HepG2 (cell line): ENCODE results near the gene METTL23. TPM values are rescaled to one million over a fixed set of nuclear protein-coding genes. Genes with fewer than 3 reads are reported as not detected.

Experiments
- ATF6 ChIP-seq: sonication (generic); formaldehyde crosslinking; conservative IDR thresholded peaks from 2 replicates; pipeline ENCODE4 v1.4.0; 2020; ENCODE audit warnings: missing genetic modification reagents
- CBX2 ChIP-seq, 2 experiments: fragments of 200-600 bp in 1 of 2; sonication (generic); formaldehyde crosslinking in 1 of 2; IDR thresholded peaks; 2 replicates each; pipeline versions ENCODE4 v1.7.0 to v1.8.1; 2018 to 2022; ENCODE audit warnings: low read depth in 2 of 2, low read length in 1 of 2, mild to moderate bottlenecking in 1 of 2, missing genetic modification reagents in 1 of 2
- ELF1 ChIP-seq: sonication (generic); formaldehyde crosslinking; IDR thresholded peaks from 2 replicates; pipeline ENCODE4 v1.4.0; 2020; ENCODE audit warnings: missing genetic modification reagents
- NBN ChIP-seq: fragments of 450-650 bp; conservative IDR thresholded peaks from 2 replicates; pipeline ENCODE4 v1.6.1; 2017
- RBFOX2 ChIP-seq: fragments of 200-400 bp; formaldehyde crosslinking; IDR thresholded peaks from 2 replicates; pipeline ENCODE4 v1.6.1; 2017; ENCODE audit warnings: low read depth, mild to moderate bottlenecking, low read length
- REL ChIP-seq: sonication (generic); formaldehyde crosslinking; conservative IDR thresholded peaks from 2 replicates; pipeline ENCODE4 v1.8.0; 2022; ENCODE audit warnings: mild to moderate bottlenecking, missing genetic modification reagents, moderate library complexity
- USF2 ChIP-seq, 2 experiments: sonication (generic) in 1 of 2; formaldehyde crosslinking in 1 of 2; IDR thresholded peaks; 2 replicates each; pipeline versions ENCODE4 v1.5.1 to v1.6.1; 2011 to 2020; ENCODE audit warnings: borderline replicate concordance in 1 of 2, low read depth in 1 of 2, low read length in 1 of 2, mild to moderate bottlenecking in 1 of 2, missing genetic modification reagents in 1 of 2, moderate library complexity in 1 of 2
- ZNF605 ChIP-seq: sonication (generic); formaldehyde crosslinking; IDR thresholded peaks from 2 replicates; pipeline ENCODE4 v1.8.0; 2022; ENCODE audit warnings: mild to moderate bottlenecking, missing genetic modification reagents
- ZNF687 ChIP-seq: sonication (generic); formaldehyde crosslinking; IDR thresholded peaks from 2 replicates; pipeline ENCODE4 v1.5.1; 2020; ENCODE audit warnings: mild to moderate bottlenecking, missing genetic modification reagents, moderate library complexity
- ZNF7 ChIP-seq: IDR thresholded peaks from 2 replicates; pipeline ENCODE4 v1.6.1; 2016; ENCODE audit warnings: missing biosample characterization, missing genetic modification reagents
- ZZZ3 ChIP-seq: sonication (generic); formaldehyde crosslinking; IDR thresholded peaks from 2 replicates; pipeline ENCODE4 v1.4.0; 2020; ENCODE audit warnings: missing genetic modification reagents, mild to moderate bottlenecking, borderline replicate concordance
- polyA plus RNA-seq, 8 experiments: library from polyadenylated mRNA; depleted of rRNA in 3 of 8; stranded (reverse) in 7 of 8; unstranded in 1 of 8; fragments of >200 nt; fragmentation: Illumina TruSeq in 4 of 8; extraction: Trizol in 4 of 8; gene quantifications; 2 replicates each; pipeline versions ENCODE4 v1.2.1 to v1.2.3, GENCODE V29; 2011 to 2016; ENCODE audit warnings: low read depth in 4 of 8, missing spikeins in 1 of 8, mixed read lengths in 1 of 8; ENCODE audit not compliant: insufficient read depth in 1 of 8
- total RNA-seq, 5 experiments: library from RNA; depleted of rRNA; stranded (reverse); fragments of >200 nt; fragmentation: Illumina TruSeq; extraction: Trizol; gene quantifications; 2 replicates each; pipeline ENCODE4 v1.2.3, GENCODE V29; 2016; ENCODE audit warnings: low read depth in 1 of 5
- TF ChIP-seq, protein P1 (sequence below): sonication (generic); formaldehyde crosslinking; IDR thresholded peaks from 2 replicates; pipeline ENCODE4 v1.5.0; 2020; ENCODE audit warnings: mild to moderate bottlenecking, missing genetic modification reagents
- TF ChIP-seq, protein P2 (sequence below): sonication (generic); formaldehyde crosslinking; IDR thresholded peaks from 2 replicates; pipeline ENCODE4 v1.5.0; 2020; ENCODE audit warnings: mild to moderate bottlenecking, missing genetic modification reagents

The METTL23 gene
- total and polyA plus RNA-seq, 2 of the 13 experiments (the other 11 are each of a cell fraction or from before 2014, with no cell fraction given), result 39.9 to 104 TPM

DNA sequence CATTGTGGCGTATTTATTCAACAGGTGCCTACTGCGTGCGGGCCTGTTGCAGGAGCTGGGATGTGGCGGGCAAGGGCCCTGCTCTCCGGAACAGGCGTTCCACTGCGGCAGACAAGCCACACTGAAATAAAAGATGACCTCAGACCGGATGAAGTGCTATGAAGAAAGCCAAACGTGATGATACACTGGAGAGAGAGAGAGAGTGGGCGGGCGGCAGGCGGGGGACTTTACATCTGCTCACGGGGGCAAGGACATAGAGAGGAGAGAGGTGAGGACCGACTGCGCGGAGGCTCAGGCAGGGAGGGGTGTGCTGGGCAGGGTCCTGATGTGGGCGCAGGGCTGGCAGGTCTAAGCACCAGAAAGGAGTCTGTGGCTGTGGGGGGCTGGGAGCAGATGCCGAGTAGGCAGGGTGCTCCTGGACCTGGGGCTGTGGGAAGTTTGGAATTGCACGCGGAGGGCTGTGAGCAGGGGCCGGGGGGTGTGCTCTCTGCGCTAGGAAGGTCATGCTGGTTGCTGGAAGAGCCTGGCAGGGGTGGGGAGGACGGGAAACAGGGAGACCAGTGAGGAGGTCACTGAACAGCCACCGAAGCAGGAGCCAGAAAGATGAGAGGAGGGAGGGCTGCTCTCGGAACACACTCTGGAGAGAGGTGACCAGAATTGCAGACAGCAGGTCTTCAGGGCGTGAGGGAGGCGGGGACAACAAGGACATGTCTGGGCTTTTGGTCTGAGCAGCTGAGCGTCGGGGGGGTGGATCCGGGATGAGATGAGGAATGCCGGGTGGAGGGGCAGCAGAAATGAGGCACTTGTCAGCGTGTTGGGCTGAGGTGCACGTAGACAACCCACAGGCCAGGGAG, 25.8 kb upstream of the METTL23 start (continued):
- TF ChIP-seq, protein P1, sequence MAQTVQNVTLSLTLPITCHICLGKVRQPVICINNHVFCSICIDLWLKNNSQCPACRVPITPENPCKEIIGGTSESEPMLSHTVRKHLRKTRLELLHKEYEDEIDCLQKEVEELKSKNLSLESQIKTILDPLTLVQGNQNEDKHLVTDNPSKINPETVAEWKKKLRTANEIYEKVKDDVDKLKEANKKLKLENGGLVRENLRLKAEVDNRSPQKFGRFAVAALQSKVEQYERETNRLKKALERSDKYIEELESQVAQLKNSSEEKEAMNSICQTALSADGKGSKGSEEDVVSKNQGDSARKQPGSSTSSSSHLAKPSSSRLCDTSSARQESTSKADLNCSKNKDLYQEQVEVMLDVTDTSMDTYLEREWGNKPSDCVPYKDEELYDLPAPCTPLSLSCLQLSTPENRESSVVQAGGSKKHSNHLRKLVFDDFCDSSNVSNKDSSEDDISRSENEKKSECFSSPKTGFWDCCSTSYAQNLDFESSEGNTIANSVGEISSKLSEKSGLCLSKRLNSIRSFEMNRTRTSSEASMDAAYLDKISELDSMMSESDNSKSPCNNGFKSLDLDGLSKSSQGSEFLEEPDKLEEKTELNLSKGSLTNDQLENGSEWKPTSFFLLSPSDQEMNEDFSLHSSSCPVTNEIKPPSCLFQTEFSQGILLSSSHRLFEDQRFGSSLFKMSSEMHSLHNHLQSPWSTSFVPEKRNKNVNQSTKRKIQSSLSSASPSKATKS (CRISPR knock-in tag), result no peak
- TF ChIP-seq CBX2 (IDR thresholded peaks at IDR 0.05; ENCODE audit: low read depth, low read length) (no peak), CBX2 (CRISPR knock-in tag; IDR thresholded peaks at IDR 0.05; ENCODE audit: low read depth) (no peak), ZNF687 (CRISPR knock-in tag) (peak; percentile 97), ZNF605 (CRISPR knock-in tag) (peak; percentile 66), NBN (no peak), USF2 (IDR thresholded peaks at IDR 0.05; ENCODE audit: low read depth, low read length) (no peak), USF2 (CRISPR knock-in tag; IDR thresholded peaks at IDR 0.05; ENCODE audit: borderline replicate concordance) (no peak), ZZZ3 (0 out of 2 replicates have a peak, but pooled peaks have one; percentile 77), ATF6 (CRISPR knock-in tag) (no peak), ZNF7 (CRISPR knock-in tag) (no peak), REL (no peak), ELF1 (CRISPR knock-in tag) (0 out of 2 replicates have a peak, but pooled peaks have one; percentile 5), RBFOX2 (no peak)
- TF ChIP-seq, protein P2, sequence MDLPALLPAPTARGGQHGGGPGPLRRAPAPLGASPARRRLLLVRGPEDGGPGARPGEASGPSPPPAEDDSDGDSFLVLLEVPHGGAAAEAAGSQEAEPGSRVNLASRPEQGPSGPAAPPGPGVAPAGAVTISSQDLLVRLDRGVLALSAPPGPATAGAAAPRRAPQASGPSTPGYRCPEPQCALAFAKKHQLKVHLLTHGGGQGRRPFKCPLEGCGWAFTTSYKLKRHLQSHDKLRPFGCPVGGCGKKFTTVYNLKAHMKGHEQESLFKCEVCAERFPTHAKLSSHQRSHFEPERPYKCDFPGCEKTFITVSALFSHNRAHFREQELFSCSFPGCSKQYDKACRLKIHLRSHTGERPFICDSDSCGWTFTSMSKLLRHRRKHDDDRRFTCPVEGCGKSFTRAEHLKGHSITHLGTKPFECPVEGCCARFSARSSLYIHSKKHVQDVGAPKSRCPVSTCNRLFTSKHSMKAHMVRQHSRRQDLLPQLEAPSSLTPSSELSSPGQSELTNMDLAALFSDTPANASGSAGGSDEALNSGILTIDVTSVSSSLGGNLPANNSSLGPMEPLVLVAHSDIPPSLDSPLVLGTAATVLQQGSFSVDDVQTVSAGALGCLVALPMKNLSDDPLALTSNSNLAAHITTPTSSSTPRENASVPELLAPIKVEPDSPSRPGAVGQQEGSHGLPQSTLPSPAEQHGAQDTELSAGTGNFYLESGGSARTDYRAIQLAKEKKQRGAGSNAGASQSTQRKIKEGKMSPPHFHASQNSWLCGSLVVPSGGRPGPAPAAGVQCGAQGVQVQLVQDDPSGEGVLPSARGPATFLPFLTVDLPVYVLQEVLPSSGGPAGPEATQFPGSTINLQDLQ (CRISPR knock-in tag), result peak; percentile 67; the same call in 1 of the 2 replicates
